Natural killer cell (primary cell): ENCODE results near the gene AP1M1. TPM values are rescaled to one million over a fixed set of nuclear protein-coding genes. Genes with fewer than 3 reads are reported as not detected.

ENCODE experiments used
- ATAC-seq, 3 donors: fragments of 150-1000 bp in 2 of 3; fragments of 200-7000 bp in 1 of 3; cut with Tn5 transposase; 1 replicate in 1 of 3; 2 replicates in 2 of 3; pipeline ENCODE4 v1.10.0; 2021; ENCODE audit warnings: mild to moderate bottlenecking in 2 of 3, moderate library complexity in 2 of 3
- DNase-seq, 2 donors: peaks; one replicate each; pipeline versions ENCODE4 v3.0.0 to v3.0.0-alpha.2; 2013 to 2021; ENCODE audit warnings: mixed read lengths in 1 of 2
- H3K27ac ChIP-seq: one replicate; pipeline ENCODE4 v1.5.1; 2013; ENCODE audit warnings: mild to moderate bottlenecking, low read length
- H3K27me3 ChIP-seq: one replicate; pipeline ENCODE4 v1.6.1; 2013; ENCODE audit warnings: low read length; ENCODE audit not compliant: control insufficient read depth, insufficient read depth
- H3K36me3 ChIP-seq: one replicate; pipeline ENCODE4 v1.6.1; 2013; ENCODE audit warnings: low read length; ENCODE audit not compliant: control insufficient read depth, insufficient read depth
- H3K4me1 ChIP-seq: one replicate; pipeline ENCODE4 v1.6.1; 2013; ENCODE audit warnings: low read length; ENCODE audit not compliant: control insufficient read depth, insufficient read depth
- H3K4me3 ChIP-seq: one replicate; pipeline ENCODE4 v1.5.1; 2013; ENCODE audit warnings: low read length
- H3K9me3 ChIP-seq: one replicate; pipeline ENCODE4 v1.6.1; 2013; ENCODE audit warnings: low read length; ENCODE audit not compliant: control insufficient read depth, insufficient read depth
- H3K27ac Mint-ChIP-seq, 2 donors: one replicate each; pipeline ENCODE4 v1.8.0; 2022; ENCODE audit warnings: mild to moderate bottlenecking in 2 of 2, mixed read lengths in 2 of 2, moderate library complexity in 1 of 2
- H3K27me3 Mint-ChIP-seq, 2 donors: one replicate each; pipeline ENCODE4 v1.8.0; 2022; ENCODE audit warnings: low read depth in 2 of 2, mixed read lengths in 2 of 2
- H3K36me3 Mint-ChIP-seq: one replicate; pipeline ENCODE4 v1.8.0; 2022; ENCODE audit warnings: mixed read lengths
- H3K4me1 Mint-ChIP-seq, 2 donors: one replicate each; pipeline ENCODE4 v1.8.0; 2022; ENCODE audit warnings: mixed read lengths in 2 of 2
- H3K4me3 Mint-ChIP-seq: one replicate; pipeline ENCODE4 v1.8.0; 2022; ENCODE audit warnings: mild to moderate bottlenecking, moderate library complexity, mixed read lengths
- H3K9me3 Mint-ChIP-seq, 2 donors: one replicate each; pipeline ENCODE4 v1.8.0; 2022; ENCODE audit warnings: mixed read lengths in 2 of 2
- CTCF ChIP-seq: fragments of 200-600 bp; IDR thresholded peaks from one replicate; pipeline ENCODE4 v1.8.0; 2022; ENCODE audit warnings: antibody characterized with exemption
- WGBS: methylation state at CpG from one replicate; pipeline ENCODE4 v1.1.7; 2013; ENCODE audit warnings: missing lambda C conversion rate; ENCODE audit not compliant: insufficient coverage; 5-methylcytosine and 5-hydroxymethylcytosine counted together
- intact Hi-C: fragments of 100-400 bp; cut with micrococcal nuclease; formaldehyde crosslinking; loops from one replicate; pipeline ENCODE4 v1.14.2; 2022
- total RNA-seq, 4 donors: library from RNA; stranded (reverse); fragments of 120-200 nt in 1 of 4; gene quantifications; one replicate each; pipeline versions ENCODE4 v1.2.3 to v1.2.4, GENCODE V29; 2013 to 2022

The AP1M1 gene
- total RNA-seq, 3 donors from 2014 or later (not counting 1 experiment from before 2014, with no cell fraction given), result 99.0 to 124 (median 100) TPM

GRCh38 chr19:16260160-16260811 lies 62.6 kb downstream of the AP1M1 start:
- H3K27me3 Mint-ChIP-seq, result peaks cover 0 to 3% of the 10 kb centered on the region in 2 donors
- H3K9me3 ChIP-seq, result no peaks in the 10 kb centered on the region
- peaks cover 28 to 49% of the 10 kb centered on the region in 2 donors for H3K4me1 Mint-ChIP-seq
- ATAC-seq (no peak), DNase-seq (no peak)
- H3K27ac ChIP-seq, result peak overlapping the region; percentile 67
- H3K36me3 Mint-ChIP-seq, result no peaks in the 10 kb centered on the region
- no peak overlapping the region for H3K4me3 ChIP-seq
- no peak for TF ChIP-seq CTCF
- no peaks in the 10 kb centered on the region for H3K9me3 Mint-ChIP-seq
- 69% methylated on average over 4 of the region's 4 CpGs for WGBS
- H3K36me3 ChIP-seq, result no peaks in the 10 kb centered on the region
- H3K4me1 ChIP-seq, result peaks cover 75% of the 10 kb centered on the region
- no peak overlapping the region for H3K27ac Mint-ChIP-seq
- no peak overlapping the region for H3K4me3 Mint-ChIP-seq
- no peaks in the 10 kb centered on the region for H3K27me3 ChIP-seq
- intact Hi-C loops, result loop anchor here (10.0 kb wide), 1 partner anchor 55 kb away; no protein-coding TSS in a partner anchor

GRCh38 chr19:16260812-16261161 lies 63.1 kb downstream of the AP1M1 start:
- Histone ChIP-seq H3K27me3 (no peaks in the 10 kb centered on the region), H3K9me3 (no peaks in the 10 kb centered on the region), H3K4me1 (peaks cover 75% of the 10 kb centered on the region), H3K4me3 (no peak overlapping the region), H3K36me3 (no peaks in the 10 kb centered on the region), H3K27ac (peak overlapping the region; percentile 67)
- Mint-ChIP-seq H3K9me3 (no peaks in the 10 kb centered on the region), H3K27me3 (peaks cover 0 to 3% of the 10 kb centered on the region in 2 donors), H3K4me1 (peaks cover 28 to 49% of the 10 kb centered on the region in 2 donors), H3K27ac (peak overlapping the region in 1 of 2 donors; percentile 67), H3K4me3 (no peak overlapping the region), H3K36me3 (no peaks in the 10 kb centered on the region)
- no peak for ATAC-seq
- intact Hi-C loops, result loop anchor here (10.0 kb wide), 1 partner anchor 54 kb away; no protein-coding TSS in a partner anchor
- WGBS, result 100% methylated on average over 4 of the region's 4 CpGs
- no peak for DNase-seq
- TF ChIP-seq CTCF, result no peak

GRCh38 chr19:16261584-16262368 lies 64.1 kb downstream of the AP1M1 start:
- Histone ChIP-seq H3K9me3 (no peaks in the 10 kb centered on the region), H3K27me3 (no peaks in the 10 kb centered on the region), H3K4me1 (peaks cover 80% of the 10 kb centered on the region), H3K27ac (peak overlapping the region; percentile 57), H3K4me3 (no peak overlapping the region), H3K36me3 (no peaks in the 10 kb centered on the region)
- no peak for DNase-seq
- peaks cover 0 to 3% of the 10 kb centered on the region in 2 donors for H3K27me3 Mint-ChIP-seq
- WGBS, result 41% methylated on average over 18 of the region's 18 CpGs
- intact Hi-C loops, result loop anchor here (10.0 kb wide), 1 partner anchor 53 kb away; no protein-coding TSS in a partner anchor
- no peak for TF ChIP-seq CTCF
- peak overlapping the region in 1 of 2 donors; percentile 67 for H3K27ac Mint-ChIP-seq
- no peak for ATAC-seq
- H3K9me3 Mint-ChIP-seq, result no peaks in the 10 kb centered on the region
- H3K4me3 Mint-ChIP-seq, result peak overlapping the region; percentile 63
- H3K4me1 Mint-ChIP-seq, result peaks cover 36 to 54% of the 10 kb centered on the region in 2 donors
- no peaks in the 10 kb centered on the region for H3K36me3 Mint-ChIP-seq
